Measurements from ENCODE around the gene PCF11. TPM values are rescaled to one million over a fixed set of nuclear protein-coding genes. Genes with fewer than 3 reads are reported as not detected.

PCF11 gene
- total and polyA plus RNA-seq, 2 of the 4 experiments (the other 2 are of a cell fraction), result 19.2 to 26.7 TPM

DNA sequence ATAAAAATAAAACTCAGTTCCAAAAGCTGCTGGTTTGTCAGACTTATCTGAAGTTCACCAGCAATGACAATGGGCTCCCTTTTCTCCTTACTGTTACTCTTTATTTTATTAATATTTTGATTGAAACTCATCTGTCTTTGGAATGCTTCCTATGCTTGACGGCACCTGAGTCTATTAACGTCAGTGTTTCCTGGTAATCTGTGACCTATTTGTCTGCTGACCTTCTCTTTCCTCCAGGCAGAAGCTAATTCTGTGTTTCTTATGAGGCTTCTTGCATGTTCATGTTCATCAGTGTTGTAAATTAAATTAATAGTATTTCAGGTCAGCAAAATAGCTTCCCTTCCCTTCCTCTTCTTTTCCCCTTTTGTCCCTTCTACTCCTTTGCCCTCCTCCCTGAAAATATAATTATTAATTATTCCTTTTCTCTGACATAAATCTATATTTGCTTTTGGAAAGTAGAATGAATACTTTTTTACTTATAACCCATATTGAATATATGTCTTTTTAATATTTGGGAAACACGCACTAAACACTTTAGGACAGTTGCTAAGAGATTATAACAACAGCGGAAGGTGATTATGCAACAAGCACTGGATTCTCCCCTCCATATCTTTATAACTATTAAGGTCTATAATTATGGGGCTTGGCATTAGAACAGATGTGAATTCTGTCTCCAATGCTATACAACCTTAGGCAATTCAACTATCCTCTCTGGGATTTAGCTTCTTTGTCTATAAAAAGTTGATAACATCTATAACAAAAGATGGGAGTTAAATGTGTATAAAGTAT, 32.1 kb upstream of the PCF11 start (continued):
- no peak for TF ChIP-seq CHD1 (IDR thresholded peaks at IDR 0.05; ENCODE audit: low read depth, low read length)

- no peaks in the 10 kb centered on the region; the same call in 1 of the 2 replicates for H3K4me1 ChIP-seq (ENCODE audit: control insufficient read depth, insufficient read depth, low read length)
- no TSS peak for BruUV-seq (replicated peaks)
- no peaks in the 10 kb centered on the region for H3K79me1 ChIP-seq (ENCODE audit: low read depth in 1 of 2, low read length in 2 of 2)
- CTCF ChIA-PET, result no interaction called here
- no peak overlapping the region for H4K8ac ChIP-seq (ENCODE audit: low read depth in 2 of 2, low read length in 2 of 2)
- no CpG with 5 or more reads among the region's 5 CpGs for WGBS, 2 experiments (ENCODE audit: extremely low coverage in 2 of 2, insufficient read length in 1 of 2)
- H3K18ac ChIP-seq (ENCODE audit: low read depth, low read length), result no peak overlapping the region
- POLR2A ChIA-PET (ENCODE audit: unreplicated experiment), result no interaction called here
- no peak overlapping the region for H2BK120ac ChIP-seq (ENCODE audit: low read depth, low read length)
- H3K56ac ChIP-seq (ENCODE audit: extremely low read depth, insufficient read depth, low read length), result no peak overlapping the region
- H3K14ac ChIP-seq (replicated peaks; ENCODE audit: low read depth, low read length), result no peak overlapping the region
- no peaks in the 10 kb centered on the region for H3K36me3 ChIP-seq (ENCODE audit: control insufficient read depth, insufficient read depth, low read length)
- H3K27me3 ChIP-seq (ENCODE audit: control insufficient read depth, insufficient read depth, low read length), result no peaks in the 10 kb centered on the region; the same call in 1 of the 2 replicates
- in situ Hi-C loops (cut with MboI; ENCODE audit: low sequenced_read_pairs), result no loop called here
- H3K9me3 ChIP-seq (ENCODE audit: control insufficient read depth, insufficient read depth, low read length), result no peaks in the 10 kb centered on the region
- TF ChIP-seq ELK1 (IDR thresholded peaks at IDR 0.05; ENCODE audit: borderline replicate concordance, low read depth, low read length) (no peak), MAZ (IDR thresholded peaks at IDR 0.05; ENCODE audit: borderline replicate concordance, low read depth, low read length) (no peak)
- dilution Hi-C loops (cut with HindIII; ENCODE audit: low sequenced_read_pairs, unreplicated experiment), result no loop called here
- intact Hi-C loops (cut with micrococcal nuclease), result no loop called here
- H3K4ac ChIP-seq (ENCODE audit: low read depth, low read length), result no peak overlapping the region
- no peak for DNase-seq
- no peaks in the 10 kb centered on the region for H4K20me1 ChIP-seq (ENCODE audit: insufficient read depth, low read length)
- no peak for ATAC-seq (ENCODE audit: low read depth)
- no peak overlapping the region for H4K91ac ChIP-seq (ENCODE audit: insufficient read depth, low read depth, low read length)
- no peak overlapping the region for H3K4me2 ChIP-seq (ENCODE audit: low read depth, low read length)
- no peak overlapping the region for H2BK5ac ChIP-seq (ENCODE audit: low read depth, low read length, poor library complexity, severe bottlenecking)
- no peak overlapping the region for H2BK15ac ChIP-seq (ENCODE audit: low read depth, low read length)
- no peak overlapping the region for H3K9ac ChIP-seq (ENCODE audit: low read depth, low read length)
- H3K9me1 ChIP-seq (ENCODE audit: insufficient read depth, low read length), result no peaks in the 10 kb centered on the region
- no peak overlapping the region for H2BK20ac ChIP-seq (ENCODE audit: low read depth, low read length)
- no peak overlapping the region for H3K23ac ChIP-seq (ENCODE audit: low read depth, low read length)
- H2AK5ac ChIP-seq (ENCODE audit: low read depth, low read length), result no peak overlapping the region
- H3K4me3 ChIP-seq (ENCODE audit: insufficient read depth, low read depth, low read length), result no peak overlapping the region
- no peak overlapping the region for H2AFZ ChIP-seq (replicated peaks; ENCODE audit: low read length, poor library complexity)
- no peak overlapping the region for H3K27ac ChIP-seq (ENCODE audit: insufficient read depth, low read length)
- no peak overlapping the region for H2AK9ac ChIP-seq (replicated peaks; ENCODE audit: low read depth, low read length, poor library complexity)
- no peak overlapping the region for H4K5ac ChIP-seq (ENCODE audit: low read depth, low read length)
Observed at GRCh38 chr11:83125577-83125976, 31.4 kb upstream of the PCF11 start.

Data from IMR-90 (cell line).